HG02840 (cell line): Measurements from ENCODE around the gene CHST3.
"Not testable (repeated sequence)": the region's sequence is repeated elsewhere in the genome, so short reads cannot be mapped to it uniquely, and the experiment has no call there.

Experiments
- ATAC-seq: cut with Tn5 transposase; IDR thresholded peaks from one replicate; pipeline ENCODE4 v1.9.1; 2021; ENCODE audit warnings: mild to moderate bottlenecking, moderate library complexity, moderate number of reproducible peaks; ENCODE audit not compliant: unreplicated experiment, low FRiP score

Gene CHST3

DNA sequence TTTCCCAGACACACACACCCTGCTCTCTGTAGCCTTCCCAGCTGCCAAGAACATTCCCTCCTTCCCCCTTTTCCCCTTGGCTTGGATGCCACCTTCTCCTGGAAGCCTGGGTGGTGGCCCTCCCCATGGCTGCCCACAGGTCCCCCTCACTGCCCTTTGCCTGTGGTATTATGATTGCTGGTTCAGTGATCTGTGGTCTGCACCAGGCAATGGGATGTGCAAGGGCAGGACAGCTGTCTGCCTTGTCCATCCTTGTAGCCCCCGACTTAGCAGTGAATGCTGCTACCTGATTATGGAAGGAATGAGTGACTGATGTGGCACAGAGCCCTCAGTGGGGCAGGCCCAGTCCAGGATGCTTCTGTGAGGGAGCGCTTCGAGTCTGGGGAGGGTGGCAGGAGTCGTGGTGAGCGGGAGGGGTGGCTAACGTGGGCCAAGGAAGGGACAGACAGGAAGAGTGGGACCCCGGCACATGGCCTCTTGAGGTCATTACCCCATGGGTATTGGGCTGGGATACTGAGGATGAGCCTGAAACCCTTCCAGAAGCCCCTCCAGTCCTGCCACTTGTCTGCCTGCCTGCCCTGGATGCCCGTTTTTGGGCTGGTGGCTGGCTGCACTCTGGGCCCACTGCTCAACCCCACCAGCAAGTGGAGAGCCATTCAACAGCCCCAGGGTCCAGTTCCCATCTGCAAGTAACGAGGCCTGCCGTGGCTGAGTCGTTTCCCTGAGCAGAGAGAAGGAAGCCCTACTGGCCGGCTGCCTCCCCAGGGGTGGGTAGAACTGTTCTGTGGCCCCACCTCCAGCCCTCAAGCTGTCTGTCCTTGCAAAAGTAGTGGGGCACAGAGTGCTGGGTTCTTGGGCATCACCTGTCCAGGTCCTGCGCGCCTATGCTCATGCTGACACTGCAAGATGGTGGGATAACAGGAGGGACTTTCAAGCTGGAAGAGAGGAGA is 8.8 kb downstream of the CHST3 start:
- ATAC-seq = no peak

DNA sequence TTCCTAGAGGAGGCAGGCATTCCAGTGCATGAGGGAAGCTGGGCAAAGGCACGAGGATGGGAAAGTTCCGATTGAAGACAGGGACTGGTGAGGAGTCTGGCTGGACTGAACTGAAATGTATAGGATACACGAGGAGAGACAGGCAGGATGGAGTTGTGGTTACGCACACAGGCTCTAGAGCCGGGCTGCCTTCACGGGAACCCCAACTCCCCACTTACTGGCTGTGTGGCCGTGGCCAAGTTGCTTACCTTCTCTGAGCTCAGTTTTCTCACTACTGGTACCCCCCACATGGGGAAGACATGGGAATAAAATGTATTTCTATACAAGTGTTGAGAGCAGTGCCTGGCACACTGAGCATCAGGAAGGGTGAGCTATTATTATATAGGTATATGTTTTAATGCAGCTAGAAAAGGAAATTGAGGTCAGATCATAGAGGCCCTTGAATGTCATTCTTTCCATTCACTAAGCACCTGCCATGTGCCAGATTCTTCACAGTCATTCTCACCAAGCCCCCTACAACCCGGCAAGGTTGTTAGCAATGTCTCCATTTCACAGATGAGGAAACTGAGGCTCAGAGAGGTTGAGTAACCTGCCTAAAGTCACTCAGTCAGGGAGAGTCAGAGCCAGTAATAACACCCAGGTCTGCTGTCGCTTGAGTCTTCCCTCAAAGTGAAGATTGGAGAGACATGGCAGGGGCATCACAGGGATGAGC is 9.7 kb downstream of the CHST3 start:
- no peak for ATAC-seq

DNA sequence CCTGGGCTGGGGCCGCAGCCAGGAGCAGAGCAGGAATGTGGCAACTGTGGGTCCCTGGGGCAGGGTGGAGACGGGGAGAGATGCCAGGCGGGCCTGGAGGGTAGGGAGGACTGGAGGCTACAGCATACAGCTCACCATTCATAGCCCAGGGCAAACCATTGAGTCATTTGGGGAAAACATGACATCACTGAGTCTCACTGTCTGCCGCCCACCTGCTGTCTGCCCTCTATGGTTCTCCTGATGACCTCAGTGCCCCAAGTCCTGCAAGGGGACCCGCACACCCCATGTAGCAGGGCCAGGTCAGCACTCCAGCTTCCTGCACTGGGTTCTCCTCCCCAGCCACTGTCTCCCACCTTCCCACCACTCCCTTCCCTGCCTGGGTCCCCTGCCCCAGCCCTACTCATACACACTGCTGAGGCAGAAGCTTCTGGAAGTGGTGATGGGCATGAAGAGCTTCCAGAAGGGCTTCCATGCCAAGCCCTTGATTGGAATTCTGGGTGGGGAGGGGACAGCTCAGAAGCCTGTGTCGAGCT is 10.4 kb downstream of the CHST3 start:
- ATAC-seq = no peak

DNA sequence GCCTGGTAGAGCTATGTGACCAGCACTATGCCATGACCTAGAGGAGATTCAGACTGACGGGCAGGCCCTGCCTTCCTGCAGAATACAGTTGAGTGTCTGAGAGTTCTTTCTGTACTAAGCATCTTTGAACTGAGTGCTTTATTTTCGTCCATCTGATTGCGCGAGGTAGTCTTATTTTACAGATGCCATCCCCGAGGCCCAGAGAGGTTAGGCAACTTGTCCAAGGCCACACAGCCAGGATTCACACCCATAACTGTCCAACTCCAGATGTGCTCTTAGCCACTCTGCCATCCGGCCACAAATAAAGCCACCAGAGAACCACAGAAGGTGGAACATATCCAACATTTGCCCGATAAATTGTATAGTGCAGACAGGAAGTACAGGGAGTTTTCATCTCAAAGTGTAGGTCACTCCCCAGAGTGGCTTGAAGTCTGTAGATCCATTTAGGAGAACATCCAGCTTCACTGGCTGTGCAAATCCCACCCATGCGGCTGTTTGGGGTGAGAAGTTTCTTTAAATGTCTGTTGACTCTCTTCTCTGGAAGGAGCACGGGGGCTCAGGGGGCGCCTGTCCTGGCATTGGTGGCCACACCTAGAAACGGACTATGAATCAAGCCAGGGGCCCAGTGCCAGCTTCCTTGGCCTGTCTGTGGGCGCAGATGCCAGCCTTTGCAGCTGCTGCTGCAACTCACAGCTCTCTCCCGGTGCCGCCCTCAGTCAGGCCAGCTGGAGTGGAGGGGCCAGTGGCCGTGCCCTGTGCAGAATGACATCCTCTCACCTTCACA is 11.1 kb downstream of the CHST3 start:
- no peak for ATAC-seq

DNA sequence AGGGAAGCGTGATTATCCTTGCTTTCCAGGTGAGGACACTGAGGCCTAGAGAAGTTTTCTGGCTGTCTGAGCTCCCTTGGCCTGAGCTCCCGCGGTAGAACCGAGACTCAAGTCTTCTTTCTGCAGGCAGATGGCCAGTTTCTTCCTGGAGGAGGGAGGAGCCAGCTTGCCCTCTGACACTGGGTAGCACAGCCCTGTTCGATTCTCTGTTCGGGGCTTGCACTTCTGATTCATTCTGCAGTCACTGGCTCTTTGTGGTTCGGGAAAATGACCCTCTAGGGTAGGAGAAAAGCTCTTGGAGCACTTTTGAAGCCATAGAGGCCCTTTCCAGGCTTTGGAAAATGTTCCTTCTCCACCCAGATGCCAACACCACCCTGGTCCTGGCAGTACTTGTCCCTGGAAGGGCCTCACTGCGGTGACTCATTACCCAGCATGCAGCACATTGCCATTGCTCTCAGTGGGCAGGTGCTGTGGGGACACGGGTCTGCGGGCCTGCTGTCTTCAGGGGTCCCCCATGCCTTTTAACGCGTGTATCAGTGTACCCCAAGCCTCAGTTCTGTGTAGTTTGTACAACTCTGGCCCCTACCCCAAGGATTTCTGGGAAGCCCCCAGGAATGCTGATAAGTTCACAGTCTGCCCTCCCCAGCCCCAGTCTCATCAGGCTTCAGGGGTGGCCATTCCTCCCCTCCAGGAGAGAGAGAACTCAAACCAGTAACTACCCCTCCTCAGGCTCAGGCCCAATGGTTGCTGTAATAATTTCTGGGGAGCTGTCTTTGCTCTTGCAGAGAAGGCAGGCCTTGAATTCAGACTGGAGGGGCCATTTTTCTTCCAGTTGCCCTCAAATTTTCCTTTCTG is 11.9 kb downstream of the CHST3 start:
- ATAC-seq = no peak

DNA sequence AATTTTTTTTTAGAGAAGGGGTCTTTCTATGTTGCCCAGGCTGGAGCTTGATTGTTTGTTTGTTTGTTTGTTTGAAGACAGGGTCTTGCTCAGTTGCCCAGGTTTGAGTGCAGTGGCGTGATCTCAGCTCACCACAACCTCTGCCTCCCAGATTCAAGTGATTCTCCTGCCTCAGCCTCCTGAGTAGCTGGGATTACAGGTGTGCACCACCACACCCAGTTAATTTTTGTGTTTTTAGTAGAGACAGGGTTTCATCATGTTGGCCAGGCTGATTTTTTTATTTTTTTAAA is 13.4 kb downstream of the CHST3 start:
- not testable (repeated sequence) for ATAC-seq

DNA sequence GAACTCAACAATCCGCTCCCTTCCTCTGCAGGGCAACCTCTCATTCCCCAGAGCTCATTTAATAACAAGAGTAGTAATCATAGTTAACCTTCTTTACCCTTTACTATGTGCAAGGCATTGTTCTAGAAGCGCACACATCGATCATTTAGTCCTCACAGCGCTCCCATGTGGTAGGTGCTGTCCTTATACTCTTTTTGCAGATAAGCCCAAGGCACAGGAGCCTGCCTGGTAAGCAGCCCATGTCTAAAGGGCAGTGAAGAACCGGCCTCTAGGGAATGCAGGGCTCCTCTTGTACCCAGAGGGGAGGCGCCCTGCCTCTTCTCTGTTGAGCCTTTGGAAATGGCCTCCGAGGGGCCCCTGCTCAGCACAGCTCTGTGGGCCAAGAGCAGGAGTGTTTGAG is 14.3 kb downstream of the CHST3 start:
- ATAC-seq = no peak

DNA sequence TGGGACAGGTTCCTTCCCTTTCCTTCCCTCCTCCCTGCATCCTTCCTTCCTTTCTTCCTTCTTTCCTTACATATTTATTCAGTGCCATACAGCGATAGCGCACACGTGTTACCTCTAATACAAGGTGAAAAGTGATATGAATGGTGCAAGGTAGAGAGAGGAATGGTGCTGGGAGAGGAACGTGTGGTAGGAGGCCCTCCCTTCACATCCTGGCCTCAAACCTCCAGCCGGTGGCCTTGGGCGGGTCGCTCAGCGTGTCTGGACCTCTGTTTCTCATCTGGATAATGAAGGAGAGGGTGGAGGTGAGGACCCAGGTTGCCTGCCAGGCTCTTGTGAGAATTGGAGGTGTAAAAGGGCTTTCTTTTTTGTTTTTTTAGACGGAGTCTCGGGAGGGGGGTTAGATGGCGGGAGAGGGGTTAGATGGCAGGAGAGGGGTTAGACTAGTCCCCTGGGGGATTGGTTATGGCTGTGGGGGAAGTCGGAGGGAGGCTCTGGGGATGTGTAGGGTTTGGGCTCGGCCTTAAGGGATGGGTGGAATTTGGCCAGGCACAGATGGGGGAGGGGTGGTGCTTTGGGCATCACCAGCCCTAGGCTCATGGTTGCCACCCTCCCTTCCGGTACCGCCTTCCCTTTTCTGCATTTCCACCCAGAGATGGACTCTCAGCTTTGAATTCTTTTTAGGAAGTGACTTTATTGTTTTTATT is 14.9 kb downstream of the CHST3 start:
- no peak for ATAC-seq

DNA sequence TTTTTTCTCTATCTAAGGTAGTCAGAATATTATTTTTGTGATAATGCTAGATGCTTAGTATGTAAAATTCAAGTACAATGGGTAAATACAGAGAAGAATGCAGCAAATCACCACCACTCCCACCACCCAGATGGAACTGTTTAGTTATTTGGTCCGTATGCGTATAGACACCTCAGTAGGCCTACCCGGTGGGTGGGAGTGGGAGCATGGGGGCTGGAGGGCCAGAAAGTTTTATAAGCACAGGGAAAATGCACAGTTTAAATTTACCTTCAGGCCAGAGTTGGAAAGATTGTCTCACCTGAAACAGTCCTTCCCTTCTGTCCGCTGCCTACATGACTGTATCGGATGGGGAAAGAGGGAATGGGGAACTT is 15.5 kb downstream of the CHST3 start:
- no peak for ATAC-seq

DNA sequence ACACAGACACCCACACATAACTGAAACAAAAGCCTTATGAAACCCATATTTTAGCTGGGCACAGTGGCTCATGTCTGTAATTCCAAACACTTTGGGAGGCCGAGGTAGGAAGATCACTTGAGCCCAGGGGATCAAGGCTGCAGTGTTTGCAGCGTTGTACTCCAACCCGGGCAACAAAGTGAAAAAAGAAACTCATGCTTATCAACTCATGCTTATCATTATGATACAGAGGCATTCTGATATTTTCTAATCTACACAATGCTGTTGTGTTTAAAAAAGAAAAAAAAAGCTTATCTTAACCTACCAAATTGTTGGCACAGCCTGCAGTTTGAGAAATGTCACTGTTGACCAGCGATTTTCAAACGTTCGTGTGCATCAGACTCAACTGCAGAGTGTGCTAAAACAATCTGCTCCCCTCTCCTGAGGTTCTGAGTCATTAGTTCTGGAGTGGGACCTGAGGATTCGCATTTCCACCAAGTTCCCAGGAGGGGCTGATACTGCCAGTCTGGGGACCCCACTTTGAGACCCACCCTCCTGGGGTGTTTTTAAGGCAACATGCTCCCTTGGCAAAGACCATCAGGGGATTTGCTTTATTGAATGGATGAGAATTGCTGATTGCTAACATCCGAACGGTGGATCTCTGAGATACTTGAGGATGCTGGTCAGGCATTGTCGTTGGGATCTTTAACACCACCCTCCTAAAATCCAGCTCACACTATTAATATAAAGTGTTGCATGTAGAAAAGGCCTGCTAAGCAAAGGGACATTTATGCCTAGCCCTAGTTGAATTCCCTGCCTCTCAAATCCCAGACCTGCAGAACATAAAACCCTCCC is 16.2 kb downstream of the CHST3 start:
- ATAC-seq = no peak

DNA sequence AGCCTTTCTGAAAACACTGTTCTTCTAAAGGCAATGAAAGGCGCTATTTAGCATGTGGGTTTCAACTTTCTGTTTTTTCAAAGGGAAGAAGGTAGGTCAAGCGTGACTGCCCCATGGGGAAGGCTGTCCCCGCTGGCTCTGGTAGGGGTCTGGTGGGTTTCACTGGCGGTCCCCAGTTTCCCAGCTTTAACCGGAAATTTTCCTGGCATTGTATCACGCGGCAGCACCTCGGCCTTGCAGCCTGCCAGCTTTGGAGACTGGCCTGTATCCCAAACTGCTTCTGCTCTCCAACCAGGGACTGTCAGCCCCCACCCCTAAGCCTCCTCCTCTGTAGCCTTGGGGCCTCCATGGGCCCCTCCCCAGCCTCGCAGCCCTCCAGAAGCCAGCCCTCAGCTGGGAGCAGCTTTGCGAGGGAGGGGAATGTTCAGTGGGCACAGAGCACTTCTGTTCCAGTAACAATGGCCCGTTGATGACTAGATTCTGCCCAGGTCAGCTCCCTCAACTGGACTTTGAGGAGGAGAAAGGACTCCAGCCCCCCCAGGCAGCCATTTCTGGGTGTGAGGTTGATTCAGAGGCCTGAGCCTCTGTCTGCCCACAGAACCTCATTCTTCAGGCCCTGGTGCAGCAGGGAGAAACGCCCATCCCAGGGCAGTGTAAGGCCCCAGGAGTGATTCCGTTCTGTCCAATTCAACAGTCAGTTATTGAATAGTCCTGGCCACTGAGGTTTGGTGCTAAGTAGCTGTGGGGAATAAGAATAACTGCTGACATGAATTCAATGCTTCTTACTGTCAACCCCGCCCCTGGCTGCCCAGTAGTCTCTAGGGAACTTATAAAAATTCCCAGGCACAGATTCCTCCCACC is 17.1 kb downstream of the CHST3 start:
- no peak for ATAC-seq

DNA sequence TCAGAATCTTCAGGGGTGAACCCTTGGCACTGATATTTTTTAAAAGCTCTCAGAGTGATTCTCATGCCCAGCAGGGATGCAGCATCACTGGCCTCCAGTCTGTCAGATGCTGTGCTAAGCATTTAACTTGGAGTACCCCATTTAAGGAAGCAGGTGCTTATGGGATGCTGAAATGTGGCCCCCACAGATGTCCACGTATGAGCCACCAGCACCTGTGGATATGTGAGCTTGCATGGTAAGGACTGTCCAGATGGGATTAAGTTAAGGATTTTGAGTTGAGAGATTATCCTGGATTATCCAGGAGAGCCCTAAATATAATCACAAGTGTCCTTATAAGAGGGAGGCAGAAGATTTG is 17.7 kb downstream of the CHST3 start:
- ATAC-seq = no peak

DNA sequence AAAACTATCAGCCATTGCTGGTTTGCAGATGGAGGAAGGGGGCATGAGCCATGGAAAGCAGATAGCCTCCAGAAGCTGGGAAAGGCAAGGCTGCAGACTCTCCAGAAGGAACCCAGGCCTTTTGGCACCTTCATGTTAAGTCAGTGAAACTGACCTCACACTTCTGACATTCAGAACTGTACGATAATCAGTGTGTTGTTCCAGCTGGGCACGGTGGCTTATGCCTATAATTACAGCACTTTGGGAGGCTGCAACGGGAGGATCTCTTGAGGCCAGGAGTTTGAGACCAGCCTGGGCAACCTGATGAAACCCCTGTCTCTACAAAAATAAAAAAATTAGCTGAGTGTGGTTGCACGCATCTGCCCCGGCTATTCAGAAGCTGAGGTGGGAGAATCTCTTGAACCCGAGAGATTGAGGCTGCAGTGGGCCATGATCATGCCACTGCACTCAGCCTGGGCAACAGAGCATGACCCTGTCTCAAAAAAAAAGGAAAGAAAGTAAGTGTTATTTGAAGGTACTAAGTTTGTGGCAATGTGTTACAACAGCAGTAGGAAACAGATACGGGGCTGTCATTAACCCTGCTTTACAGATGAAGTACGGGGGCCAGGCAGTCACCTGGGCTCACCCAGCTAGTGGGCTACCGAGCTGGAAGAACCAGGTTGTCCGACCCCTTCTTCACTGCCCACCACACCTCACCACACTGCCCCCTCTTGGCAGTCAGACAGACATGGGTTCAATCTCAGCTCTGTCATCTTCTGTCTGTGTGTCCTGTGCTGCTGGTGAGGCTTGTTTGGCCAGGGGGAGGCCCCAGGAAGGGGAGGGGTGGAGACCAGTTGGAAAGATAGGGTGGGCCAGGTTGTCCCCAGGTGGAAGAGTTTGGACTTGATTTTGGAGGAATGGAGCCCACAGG is 18.3 kb downstream of the CHST3 start:
- ATAC-seq = no peak

DNA sequence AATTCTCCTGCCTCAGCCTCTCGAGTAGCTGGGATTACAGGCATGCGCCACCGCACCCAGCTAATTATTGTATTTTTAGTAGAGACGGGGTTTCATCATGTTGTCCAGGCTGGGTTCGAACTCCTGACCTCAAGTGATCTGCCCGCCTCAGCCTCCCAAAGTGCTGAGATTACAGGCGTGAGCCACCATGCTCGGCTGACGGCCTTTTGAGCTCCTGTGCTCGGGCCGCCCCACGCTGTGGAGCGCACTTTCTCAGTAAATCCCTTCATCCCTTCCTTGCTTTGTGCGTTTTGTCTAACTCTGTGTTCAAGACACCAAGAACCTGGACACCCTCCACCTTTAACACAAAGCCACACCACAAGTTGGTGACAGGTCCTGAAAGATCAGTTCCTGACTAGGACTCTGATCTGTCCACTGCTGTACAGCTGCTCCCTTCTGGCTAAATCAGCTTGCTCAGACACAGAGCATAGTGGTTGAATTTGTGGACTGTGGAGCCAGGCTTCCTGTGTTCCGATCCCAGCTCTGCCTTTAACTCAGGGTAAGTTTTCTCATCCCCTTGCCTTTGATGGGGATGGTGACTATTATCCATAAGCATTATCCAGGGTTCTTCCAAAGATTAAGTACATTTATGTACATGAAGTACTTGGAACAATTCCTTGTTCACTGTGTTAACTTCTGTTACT is 20.1 kb downstream of the CHST3 start:
- ATAC-seq = no peak

DNA sequence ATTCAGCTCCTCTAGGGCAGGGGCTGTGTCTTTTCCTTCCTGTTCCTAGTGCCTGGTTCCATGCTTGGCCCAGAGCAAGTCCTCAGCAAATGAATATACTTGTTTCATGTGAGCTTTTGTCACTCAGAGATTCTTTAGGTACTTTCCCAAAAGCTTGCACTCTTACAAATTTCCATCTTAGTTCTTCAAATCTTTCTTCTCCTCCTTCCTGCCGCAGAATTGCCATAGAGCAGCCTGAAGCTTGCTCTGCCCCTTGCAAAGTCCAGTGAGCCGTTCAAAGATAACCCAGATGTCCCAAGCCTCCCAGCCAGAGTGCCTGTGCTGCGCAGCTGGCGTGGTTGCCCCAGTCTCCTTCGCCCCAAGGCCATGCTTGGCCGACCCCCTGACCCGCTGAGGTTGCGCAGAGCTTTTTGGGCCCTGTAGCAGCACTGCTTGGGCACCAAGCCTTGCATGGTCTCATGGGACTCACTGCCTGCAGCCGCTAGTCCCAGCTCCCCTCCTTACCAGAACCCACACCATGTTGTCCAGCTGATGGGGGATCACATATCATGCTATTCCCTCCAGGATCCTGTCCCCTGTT is 20.7 kb downstream of the CHST3 start:
- no peak for ATAC-seq
